Raji (cell line): ENCODE data around the gene DACH1.

Experiments used
- POLR2A ChIP-seq: IDR thresholded peaks from 2 replicates; pipeline ENCODE4 v1.6.1; 2011; ENCODE audit warnings: low read depth, low read length, control low read depth; ENCODE audit not compliant: insufficient read depth

DACH1 gene

DNA sequence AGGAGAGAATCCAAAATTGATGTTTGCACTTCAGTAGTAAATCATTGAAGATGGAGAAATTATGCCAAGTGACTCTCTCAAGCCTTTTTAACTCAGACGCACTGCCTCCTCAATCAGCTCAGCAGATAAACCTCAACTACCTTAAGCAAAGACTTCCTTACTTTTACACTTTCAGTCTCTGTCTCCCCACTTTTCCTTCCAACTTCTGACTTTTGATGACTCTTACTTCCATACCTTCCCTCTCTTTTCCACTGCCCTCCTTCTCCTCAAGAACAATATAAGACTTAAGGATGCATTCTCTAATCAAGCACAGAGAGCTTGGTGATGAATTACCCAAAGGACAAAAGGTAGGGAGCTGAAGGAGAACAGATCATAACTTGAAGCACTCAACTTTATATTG lies 4.8 kb upstream of the DACH1 start:
- TF ChIP-seq POLR2A, result no peak

DNA sequence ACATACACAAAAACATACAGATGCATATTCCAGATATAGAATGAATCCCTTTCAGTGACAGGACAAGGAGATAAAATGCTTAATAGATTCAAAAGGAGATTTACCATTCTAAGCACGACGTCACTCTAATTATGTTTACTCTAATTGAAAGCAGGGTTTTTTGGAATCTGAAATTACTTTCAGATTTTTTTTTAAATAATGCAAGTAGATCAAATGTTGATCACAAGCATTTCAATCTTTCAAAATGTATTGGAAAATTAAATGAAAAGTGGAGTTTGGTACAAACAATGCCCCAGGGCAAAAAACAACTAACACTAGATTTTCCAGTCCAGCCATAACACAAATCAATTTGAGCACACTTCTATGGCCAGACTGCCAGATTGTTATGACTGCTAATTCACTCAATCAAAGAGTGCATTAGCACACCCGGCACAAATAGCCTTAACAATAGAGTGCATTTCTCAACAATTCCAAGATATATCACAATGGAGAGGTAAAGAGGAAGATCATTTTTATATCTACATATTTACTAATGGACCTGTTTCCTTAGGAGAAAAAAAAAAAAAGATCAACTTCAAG lies 4.3 kb upstream of the DACH1 start:
- TF ChIP-seq POLR2A, result no peak

DNA sequence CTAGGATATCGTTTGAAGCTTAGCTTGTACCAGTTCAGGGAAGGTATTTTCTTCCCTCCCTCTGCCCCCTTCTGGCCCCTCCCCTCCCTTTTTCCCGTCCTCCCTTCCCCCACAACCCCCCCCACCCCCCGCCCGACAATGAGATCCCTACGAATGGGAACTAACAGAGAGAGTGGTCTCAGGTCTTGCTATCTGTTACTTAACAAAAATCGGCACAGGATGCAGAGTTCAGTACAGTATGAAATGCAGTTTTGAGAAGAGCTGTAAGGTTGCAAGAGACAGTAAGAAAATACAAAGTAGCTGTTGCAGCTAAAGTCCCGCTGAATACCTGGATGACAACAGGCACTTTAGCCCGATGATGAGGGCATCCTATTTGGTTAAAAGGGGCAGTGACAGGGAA lies 3.1 kb upstream of the DACH1 start:
- TF ChIP-seq POLR2A, result no peak

DNA sequence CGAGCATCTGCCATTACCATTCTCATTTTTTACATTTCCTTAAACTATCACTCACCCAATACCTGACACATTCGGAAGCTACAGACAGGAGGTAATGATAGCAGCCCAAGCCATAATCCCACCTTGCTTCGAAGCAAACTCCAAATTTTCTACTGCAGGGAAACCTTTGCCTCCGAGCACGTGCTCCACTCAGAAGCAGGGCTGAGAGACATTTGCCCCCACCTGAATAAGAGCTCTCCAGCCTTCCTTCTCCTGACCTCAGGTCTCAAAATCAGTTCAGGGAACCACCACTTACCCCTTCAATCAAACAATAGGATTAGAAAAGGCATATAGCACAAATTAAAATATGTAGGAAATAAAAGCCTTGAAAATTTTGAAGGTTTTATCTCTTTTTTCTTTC lies 2.3 kb upstream of the DACH1 start:
- TF ChIP-seq POLR2A, result no peak

DNA sequence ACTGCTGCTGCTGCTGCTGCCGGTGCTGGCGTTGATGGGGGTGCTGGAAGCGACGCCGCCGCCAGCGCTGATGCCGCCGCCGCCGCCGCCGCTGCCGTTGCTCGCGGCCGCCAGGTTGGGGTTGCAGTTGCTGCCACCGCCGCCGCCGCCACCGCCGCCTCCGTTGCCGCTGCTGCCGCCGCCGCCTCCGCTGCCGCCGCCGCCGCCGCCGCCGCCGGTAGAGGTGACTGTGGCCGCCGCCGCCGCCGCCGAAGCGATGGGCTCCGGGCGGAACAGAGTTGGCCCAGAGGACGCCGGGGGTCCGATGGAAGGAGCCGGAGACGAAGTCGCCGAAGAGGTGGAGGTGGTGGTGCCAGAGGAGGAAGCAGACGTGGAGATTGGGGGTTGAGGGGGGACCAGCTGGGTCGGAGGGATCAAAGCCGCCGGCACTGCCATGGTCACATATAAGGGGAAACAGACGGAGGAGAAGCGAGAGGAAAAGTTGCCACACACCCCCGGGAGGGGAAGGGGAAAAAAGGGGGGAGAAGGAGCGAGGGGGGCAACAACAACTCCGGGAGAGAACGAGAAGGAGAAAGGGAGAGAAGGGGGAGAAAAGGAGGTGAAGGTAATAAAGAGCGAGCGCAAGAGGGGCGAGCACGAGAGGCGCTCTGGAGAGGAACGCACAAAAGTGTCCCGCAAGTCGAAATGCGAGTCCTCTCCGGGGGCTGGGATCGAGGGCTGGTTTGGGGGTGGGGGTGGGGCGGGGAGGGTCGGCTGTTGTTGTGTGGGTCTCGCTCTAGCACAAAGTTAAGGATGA lies 471 bp downstream of the DACH1 start:
- no peak for TF ChIP-seq POLR2A

DNA sequence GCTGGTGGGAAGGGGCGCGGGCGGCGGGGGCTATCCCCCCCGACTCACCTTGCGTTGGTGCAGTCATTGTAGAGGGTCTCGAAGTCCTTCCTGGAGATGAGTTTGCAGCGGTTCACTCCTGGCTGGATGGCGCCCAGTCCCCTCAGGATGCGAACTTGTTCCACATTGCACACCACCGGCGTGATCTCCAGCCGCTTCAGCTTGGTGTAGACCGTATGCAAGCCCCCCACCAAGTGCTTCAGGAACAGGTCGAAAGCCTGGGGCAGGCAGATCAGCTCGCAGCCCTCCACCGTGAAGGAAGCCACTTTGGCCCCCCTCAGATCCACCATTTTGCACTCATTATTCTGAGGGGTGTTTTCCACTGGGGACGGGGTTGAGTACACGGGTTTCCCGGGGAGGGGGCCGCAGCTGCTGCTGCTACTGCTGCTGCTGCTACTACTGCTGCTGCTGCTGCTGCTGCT lies 1.1 kb downstream of the DACH1 start:
- TF ChIP-seq POLR2A, result no peak

DNA sequence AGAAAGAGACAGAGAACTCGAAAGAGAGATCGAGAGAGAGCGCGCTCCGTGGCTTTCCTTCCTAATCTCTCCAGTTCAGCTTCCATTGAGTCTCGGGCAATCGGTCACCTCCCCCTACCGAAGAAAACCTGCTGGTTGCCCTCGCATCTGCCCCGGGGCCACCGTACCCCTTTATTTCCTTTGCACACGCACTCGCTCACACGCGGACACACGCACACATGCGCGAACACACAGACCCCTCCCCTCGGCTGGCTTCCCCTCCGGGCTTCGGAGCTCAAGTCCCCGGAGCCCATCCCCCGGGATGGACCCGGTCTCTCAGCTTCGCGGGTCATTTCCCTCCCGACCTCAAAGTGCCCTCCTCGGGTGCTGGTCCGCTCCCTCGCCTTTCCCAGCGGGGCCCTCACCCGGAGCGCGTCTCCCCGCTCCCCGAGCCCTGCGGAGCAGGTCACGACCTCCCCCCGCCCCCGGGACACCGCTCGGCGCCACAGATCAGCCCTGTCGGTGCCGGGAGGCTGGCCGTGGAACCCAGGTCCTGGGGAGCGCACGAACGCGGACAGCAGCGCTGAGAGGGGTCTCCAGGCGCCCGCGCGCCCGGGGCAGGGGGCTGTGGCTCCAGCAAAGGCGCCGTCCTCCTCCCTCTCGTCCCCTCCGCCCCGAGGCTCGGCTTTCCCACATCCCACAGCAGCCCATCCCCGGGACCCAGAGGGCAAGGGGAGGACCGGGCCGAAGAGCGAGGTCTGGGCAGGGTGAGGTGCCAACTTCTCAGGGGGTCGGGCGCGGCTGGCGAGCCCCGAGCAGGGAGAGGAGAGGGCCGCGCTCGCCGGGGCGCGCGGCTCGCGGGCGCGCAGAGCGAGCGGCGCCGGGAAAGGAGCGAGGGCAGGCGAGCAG lies 1.8 kb downstream of the DACH1 start:
- no peak for TF ChIP-seq POLR2A

DNA sequence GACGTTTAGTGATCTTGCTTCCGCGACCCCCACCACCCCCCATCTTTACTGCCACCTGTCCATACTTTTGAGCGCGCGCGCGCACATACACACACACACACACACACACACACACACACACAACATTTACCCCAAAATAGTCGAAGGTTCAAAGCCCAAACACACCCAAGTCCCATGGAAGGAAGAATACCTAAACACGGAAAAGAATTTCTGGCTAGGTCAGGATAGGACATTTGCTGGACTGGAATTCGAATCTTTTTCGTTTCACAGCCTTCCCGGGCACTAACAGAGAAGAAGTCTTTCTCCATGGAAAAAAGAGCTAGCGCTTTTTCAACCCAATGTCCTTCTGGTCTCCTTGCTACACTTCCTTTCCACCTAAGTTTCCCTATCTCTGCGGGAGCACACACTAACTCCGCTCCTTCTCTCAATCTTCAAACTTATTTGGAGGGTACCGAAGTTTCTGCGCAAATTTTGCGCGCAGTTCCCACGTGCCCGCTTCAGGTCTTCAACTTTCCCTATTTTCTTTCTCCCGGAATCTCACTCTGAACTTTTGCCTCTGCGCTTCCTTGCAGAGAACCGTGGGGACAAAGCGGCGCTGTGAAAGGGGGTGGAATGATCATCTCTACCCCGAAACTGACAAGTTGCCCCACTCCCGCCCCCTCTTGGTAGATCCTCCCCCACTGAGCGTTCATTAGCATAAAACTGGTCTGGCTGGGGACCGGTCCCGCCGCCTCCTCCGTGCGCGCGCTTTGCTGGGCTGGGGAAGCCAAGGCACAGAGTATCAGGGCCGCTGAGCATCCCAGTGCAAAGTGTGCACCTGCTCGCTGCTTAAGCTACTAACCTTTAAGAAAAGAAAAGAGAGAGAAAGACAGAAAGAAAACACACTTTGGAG lies 2.7 kb downstream of the DACH1 start:
- TF ChIP-seq POLR2A, result no peak

DNA sequence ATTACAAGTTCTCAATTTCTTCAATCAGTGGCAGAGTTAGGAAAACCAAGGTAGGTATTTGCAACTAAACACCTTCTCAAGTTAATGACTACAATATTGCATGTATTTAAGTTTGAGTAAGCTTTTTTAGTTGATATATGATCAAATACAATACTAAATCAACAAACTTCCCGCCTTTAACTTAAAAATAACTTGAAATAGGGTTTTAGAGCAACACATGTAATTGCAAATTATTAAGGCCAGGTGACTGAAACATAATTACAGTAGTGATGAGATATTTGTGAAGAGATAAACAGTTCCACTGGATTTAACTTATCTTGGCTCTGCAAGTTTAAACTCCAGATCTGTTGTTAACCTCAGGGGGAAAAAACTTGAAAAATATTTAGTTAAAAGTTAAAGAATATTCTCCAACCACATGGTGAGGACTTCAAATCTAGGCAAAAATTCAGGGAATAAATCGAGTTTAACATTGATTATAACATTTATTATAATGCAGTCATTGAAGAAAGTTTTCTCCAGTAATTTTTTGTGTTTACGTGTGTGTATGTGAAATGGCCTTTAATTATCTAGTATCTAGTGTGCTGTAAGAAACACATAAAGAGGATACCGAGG lies 3.6 kb downstream of the DACH1 start:
- no peak for TF ChIP-seq POLR2A

DNA sequence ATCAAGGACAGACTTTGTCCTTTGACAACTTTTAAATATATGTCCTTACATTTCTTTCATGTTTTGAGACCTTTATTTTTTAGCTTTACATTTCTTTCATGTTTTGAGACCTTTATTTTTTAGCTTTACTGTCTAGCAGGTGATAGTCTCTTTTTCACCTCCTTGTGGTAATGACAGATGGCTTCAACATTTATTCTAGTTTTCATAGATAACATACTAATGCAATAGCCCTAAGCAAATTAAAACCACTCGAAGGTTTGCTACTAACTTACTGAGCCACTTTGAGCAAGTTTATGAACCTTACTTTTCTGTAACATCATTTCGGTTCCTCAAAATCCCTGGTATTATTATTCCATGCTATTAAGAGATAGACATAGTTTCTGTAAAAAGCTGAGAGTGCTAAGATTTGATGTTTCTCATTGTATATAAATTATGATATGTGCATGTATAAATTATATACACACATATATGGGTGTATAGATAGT lies 4.5 kb downstream of the DACH1 start:
- TF ChIP-seq POLR2A, result no peak

DNA sequence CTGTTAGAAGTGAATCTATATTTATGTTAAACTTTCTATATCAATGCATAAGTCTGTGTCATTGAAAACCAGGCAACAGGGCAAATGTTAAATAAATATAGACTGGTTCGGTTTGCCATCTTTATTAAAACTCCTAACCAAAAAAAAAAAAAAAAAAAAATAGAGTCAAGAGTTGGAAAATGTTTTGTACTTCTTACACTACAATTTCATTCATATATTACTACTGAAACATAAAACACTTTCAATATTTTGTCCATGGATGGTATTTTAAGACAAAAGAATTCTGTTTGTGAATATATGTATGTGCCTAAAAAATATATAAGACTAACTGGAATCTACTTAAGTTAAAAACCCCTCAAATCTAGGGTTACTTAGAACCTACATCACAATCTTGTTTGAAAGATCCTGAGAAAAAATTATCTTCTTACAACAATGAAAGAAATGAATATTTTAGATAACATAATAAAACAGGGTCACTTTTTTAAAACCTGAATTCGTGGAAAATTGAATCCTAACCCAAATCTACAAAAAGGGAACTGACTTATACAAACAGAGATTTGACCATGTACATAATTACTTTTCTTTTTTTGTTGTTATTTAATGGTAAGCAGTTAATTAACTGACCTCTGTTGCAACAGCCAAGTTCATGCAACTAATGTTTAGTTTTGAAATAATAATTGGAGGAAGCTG lies 5.1 kb downstream of the DACH1 start:
- TF ChIP-seq POLR2A, result no peak

DNA sequence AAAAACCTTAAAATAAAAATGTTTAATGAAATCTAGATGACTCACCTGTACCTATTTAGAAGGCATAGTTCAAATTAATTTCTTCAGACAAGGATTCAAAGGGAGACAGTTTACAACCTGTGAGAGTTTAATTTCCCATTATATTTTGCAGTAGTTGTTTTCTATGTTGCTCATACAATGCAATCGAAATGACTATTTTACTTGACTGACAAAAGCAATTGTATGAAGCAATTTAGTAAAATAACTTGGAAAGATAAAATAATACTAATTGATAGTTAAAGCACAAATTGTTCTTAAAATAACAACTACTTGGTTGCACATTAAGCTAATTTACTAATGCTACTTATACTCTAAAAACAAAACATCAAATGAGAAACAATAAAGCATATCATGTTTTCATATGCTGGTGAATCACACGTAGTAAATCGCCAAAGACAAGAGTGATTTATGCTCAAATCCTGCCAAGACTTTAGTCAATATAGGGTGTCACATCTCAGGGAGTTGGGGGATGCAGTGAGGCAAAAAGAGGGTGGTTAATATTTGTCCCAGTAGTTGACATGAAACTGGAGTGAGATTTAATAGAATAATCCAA lies 6.4 kb downstream of the DACH1 start:
- no peak for TF ChIP-seq POLR2A

DNA sequence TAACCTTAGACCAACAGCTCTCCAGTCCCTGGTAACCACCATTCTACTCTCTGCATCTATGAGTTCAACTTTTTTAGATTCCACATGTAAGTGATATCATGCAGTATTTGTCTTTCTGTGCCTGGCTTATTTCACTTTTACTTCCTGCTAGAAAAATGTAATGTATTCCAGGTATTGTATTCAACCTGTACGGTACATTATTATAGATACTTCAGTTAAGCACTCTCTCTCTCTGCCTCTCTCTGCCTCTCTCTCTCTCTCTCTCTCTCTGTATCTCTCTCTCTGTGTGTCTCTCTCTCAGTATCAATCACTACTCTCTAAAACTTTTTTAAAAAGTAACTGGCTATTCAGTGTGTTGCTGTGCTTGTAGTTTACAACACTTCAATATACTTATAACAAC lies 8.4 kb downstream of the DACH1 start:
- TF ChIP-seq POLR2A, result no peak
